VCaP (cell line): ENCODE measurements around the gene ABO.
"Not testable (repeated sequence)": the region's sequence is repeated elsewhere in the genome, so short reads cannot be mapped to it uniquely, and the experiment has no call there.

Experiments used
- H3K27ac ChIP-seq: fragments of 450-650 bp; 2 replicates; pipeline ENCODE4 v1.5.1; 2017
- CTCF ChIP-seq: fragments of 450-650 bp; conservative IDR thresholded peaks from 2 replicates; pipeline ENCODE4 v1.5.1; 2017; ENCODE audit warnings: mild to moderate bottlenecking, moderate library complexity

ABO gene

DNA sequence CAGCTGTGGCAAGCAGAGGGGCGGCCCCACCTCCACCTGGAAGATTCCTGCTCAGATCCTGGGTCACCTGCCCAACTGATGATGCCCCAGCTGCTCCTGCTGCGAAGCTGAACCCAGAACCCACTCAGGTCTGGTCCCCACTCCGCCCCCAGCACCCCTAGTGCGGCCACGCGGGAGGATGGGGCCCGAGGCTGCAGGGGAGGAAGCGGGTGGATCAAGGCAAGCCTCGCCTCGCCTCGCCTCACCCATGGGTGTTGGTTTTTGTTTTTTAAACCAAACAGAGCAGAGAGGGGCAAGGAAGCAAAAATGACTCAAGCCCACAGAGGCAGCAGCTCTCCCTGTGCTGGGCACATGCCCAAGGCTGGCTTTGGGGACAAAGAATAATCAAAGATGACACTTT, 23.2 kb downstream of the ABO start:
- H3K27ac ChIP-seq, result no peak overlapping the region
- TF ChIP-seq CTCF, result no peak

GRCh38 chr9:133251221-133251620, 23.8 kb downstream of the ABO start:
- not testable (repeated sequence) for H3K27ac ChIP-seq

GRCh38 chr9:133250741-133251170, 24.2 kb downstream of the ABO start:
- H3K27ac ChIP-seq, result no peak overlapping the region
- TF ChIP-seq CTCF, result no peak

- TF ChIP-seq CTCF, result no peak
- no peak overlapping the region for H3K27ac ChIP-seq
Observed at GRCh38 chr9:133249337-133249736, 25.7 kb downstream of the ABO start.

GRCh38 chr9:133248726-133249295, 26.2 kb downstream of the ABO start:
- H3K27ac ChIP-seq, result no peak overlapping the region
- TF ChIP-seq CTCF, result no peak

DNA sequence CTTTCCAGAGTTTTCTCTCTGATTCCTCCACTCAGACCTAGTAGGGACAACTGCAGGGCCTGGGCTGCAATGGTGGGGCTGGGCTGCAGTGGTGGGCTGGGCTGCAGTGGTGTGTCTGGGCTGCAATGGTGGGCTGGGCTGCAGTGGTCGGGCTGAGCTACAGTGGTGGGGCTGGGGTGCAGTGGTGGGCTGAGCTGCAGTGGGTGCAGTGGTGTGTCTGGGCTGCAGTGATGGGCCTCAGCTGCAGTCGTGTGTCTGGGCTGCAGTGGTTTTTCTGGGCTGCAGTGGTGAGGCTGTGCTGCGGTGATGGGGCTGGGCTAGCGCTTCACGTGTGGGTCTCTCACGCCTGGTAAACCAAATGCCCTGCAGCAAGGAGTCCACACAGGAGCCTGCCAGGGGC, 27.4 kb downstream of the ABO start:
- no peak for TF ChIP-seq CTCF
- no peak overlapping the region for H3K27ac ChIP-seq

DNA sequence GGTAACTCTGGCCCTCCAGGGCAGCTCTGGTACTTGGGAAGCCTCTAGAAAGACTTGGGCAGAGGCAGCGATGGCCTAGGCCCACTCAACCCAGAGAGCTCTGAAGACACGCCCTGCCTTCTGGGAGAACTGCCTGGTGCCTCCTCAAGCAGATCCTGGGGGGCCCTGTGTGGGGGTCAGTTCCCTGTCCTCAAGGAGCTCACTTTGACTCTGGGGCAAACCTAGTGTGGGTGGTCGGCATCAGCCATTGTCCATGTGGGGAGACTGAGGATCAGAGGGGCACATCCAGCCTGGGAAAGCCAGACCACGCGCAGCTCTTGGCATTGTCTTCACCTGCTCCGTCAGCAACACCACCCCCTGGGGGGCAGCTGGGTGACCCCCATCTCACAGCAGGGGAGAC, 28.0 kb downstream of the ABO start:
- H3K27ac ChIP-seq, result no peak overlapping the region
- TF ChIP-seq CTCF, result no peak

GRCh38 chr9:133246562-133246961, 28.4 kb downstream of the ABO start:
- H3K27ac ChIP-seq, result no peak overlapping the region
- TF ChIP-seq CTCF, result no peak
